Upper lobe of left lung (tissue), 6 donors: ENCODE results near the gene GRK2. TPM values are rescaled to one million over a fixed set of nuclear protein-coding genes. Genes with fewer than 3 reads are reported as not detected.

Experiments used
- ATAC-seq, 2 donors: fragments of 200-7000 bp; cut with Tn5 transposase; one replicate each; pipeline ENCODE4 v1.9.1; 2022; ENCODE audit warnings: mild to moderate bottlenecking in 2 of 2, moderate library complexity in 2 of 2; ENCODE audit not compliant: low FRiP score in 2 of 2
- DNase-seq, 2 donors: peaks; one replicate each; pipeline ENCODE4 v3.0.0-alpha.2; 2019 to 2020
- H3K27ac ChIP-seq, 4 donors: fragments of 200-600 bp; sonication (generic); one replicate each; pipeline ENCODE4 v1.5.1; 2016 to 2019
- H3K27me3 ChIP-seq, 4 donors: fragments of 200-600 bp; sonication (generic); one replicate each; pipeline ENCODE4 v1.5.1; 2017 to 2019
- H3K36me3 ChIP-seq, 4 donors: fragments of 200-600 bp; sonication (generic); one replicate each; pipeline ENCODE4 v1.5.1; 2016 to 2019
- H3K4me1 ChIP-seq, 4 donors: fragments of 200-600 bp; sonication (generic); one replicate each; pipeline ENCODE4 v1.5.1; 2018 to 2019
- H3K4me3 ChIP-seq, 4 donors: fragments of 200-600 bp; sonication (generic); one replicate each; pipeline ENCODE4 v1.5.1; 2017 to 2019; ENCODE audit warnings: mild to moderate bottlenecking in 2 of 4, moderate library complexity in 1 of 4
- H3K9me3 ChIP-seq, 4 donors: fragments of 200-600 bp; sonication (generic); one replicate each; pipeline ENCODE4 v1.5.1; 2018 to 2019
- EP300 ChIP-seq, 4 donors: sonication (generic); formaldehyde crosslinking; IDR thresholded peaks; one replicate each; pipeline ENCODE4 v1.5.1; 2017; ENCODE audit warnings: antibody characterized with exemption in 4 of 4, control low read depth in 2 of 4
- POLR2A ChIP-seq, 4 donors: fragments of 450-650 bp; IDR thresholded peaks; one replicate each; pipeline ENCODE4 v1.5.1; 2016 to 2017; ENCODE audit warnings: antibody characterized with exemption in 4 of 4, mild to moderate bottlenecking in 2 of 4
- POLR2AphosphoS5 ChIP-seq, 2 donors: sonication (generic); formaldehyde crosslinking; IDR thresholded peaks; one replicate each; pipeline ENCODE4 v1.5.1; 2017; ENCODE audit warnings: antibody characterized with exemption in 2 of 2
- WGBS, 2 donors: methylation state at CpG; one replicate each; pipeline ENCODE4 v1.1.5; 2017 to 2018; 5-methylcytosine and 5-hydroxymethylcytosine counted together
- total RNA-seq, 6 donors: library from RNA; depleted of rRNA in 4 of 6; stranded (reverse); fragments of >200 nt in 4 of 6; gene quantifications; one replicate each; pipeline versions ENCODE4 v1.1.0 to v1.2.1, GENCODE V29; 2016 to 2021
- TF ChIP-seq, protein P1 (sequence below), 6 experiments: fragments of 450-650 bp in 4 of 6; fragments of 200-600 bp in 2 of 6; sonication (generic) in 2 of 6; IDR thresholded peaks; one replicate each; pipeline ENCODE4 v1.5.1; 2016 to 2019; ENCODE audit warnings: antibody characterized with exemption in 6 of 6
- donor health status: DM: no; HTN: no; CAD: no; lungs with moderate emphysema.
- donor health status: DM: no; HTN: yes; CAD: no; lungs with severe emphysema.

The GRK2 gene
- total RNA-seq, 6 donors from 2014 or later, result 76.9 to 232 (median 117) TPM

DNA sequence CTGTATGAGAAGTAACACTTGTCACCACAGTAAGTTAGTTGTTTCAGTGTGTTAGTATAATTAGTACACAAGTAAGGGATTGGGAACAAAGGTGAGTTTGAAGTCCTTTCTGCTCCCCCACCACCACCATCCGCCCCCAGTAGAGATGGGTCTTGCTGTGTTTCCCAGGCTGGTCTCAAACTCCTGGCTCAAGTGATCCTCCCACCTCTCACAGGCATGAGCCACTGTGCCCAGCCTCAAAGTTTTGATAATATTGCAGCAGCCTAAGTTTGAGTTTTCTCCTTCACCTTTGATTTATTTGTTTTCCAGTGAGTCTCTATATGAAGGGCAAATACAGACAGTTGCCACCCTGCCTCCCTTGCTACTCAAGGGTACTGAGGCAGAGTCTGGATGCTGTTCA, 23.7 kb upstream of the GRK2 start:
- H3K36me3 ChIP-seq, result peaks cover 28 to 48% (median 29%) of the 10 kb centered on the region in 4 donors
- ATAC-seq (no peak), DNase-seq (no peak)
- WGBS, 2 donors, result 57 to 85% methylated on average over 1 of the region's 1 CpG
- peak overlapping the region in 2 of 4 donors; percentile 6 to 90 for H3K27ac ChIP-seq
- H3K4me1 ChIP-seq, result peaks cover 37 to 46% (median 42%) of the 10 kb centered on the region in 4 donors
- H3K4me3 ChIP-seq, result peak overlapping the region in 2 of 4 donors; percentile 64 to 76
- no peak for TF ChIP-seq POLR2AphosphoS5 (IDR thresholded peaks at IDR 0.05)
- no peak for TF ChIP-seq EP300 (IDR thresholded peaks at IDR 0.05)
- no peak for TF ChIP-seq POLR2A (IDR thresholded peaks at IDR 0.05)
- TF ChIP-seq, protein P1, sequence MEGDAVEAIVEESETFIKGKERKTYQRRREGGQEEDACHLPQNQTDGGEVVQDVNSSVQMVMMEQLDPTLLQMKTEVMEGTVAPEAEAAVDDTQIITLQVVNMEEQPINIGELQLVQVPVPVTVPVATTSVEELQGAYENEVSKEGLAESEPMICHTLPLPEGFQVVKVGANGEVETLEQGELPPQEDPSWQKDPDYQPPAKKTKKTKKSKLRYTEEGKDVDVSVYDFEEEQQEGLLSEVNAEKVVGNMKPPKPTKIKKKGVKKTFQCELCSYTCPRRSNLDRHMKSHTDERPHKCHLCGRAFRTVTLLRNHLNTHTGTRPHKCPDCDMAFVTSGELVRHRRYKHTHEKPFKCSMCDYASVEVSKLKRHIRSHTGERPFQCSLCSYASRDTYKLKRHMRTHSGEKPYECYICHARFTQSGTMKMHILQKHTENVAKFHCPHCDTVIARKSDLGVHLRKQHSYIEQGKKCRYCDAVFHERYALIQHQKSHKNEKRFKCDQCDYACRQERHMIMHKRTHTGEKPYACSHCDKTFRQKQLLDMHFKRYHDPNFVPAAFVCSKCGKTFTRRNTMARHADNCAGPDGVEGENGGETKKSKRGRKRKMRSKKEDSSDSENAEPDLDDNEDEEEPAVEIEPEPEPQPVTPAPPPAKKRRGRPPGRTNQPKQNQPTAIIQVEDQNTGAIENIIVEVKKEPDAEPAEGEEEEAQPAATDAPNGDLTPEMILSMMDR (IDR thresholded peaks at IDR 0.05), result no peak
- H3K27me3 ChIP-seq, result no peaks in the 10 kb centered on the region
- H3K9me3 ChIP-seq, result no peaks in the 10 kb centered on the region

DNA sequence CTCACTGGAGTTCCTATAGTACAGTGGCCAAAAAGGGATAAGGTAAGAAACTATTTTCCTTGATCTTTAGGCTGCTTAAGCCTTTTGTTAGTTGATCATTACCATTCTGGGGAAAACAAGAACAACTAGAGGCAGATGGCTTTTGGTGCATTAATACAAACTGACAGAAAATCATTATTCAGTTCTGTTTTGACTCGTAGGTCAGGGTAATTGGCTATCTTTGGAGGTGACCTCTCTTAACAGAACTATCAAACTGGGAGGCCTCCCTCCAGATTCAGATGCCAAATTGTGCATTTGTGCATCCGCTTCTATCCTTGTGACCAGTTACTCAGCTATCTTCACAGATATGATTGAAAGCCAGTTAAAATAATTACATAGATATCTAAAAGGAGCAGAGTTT, 23.2 kb upstream of the GRK2 start:
- no peaks in the 10 kb centered on the region for H3K9me3 ChIP-seq
- peak overlapping the region in 2 of 4 donors; percentile 6 to 90 for H3K27ac ChIP-seq
- DNase-seq, result no peak
- H3K27me3 ChIP-seq, result no peaks in the 10 kb centered on the region
- TF ChIP-seq, protein P1 (IDR thresholded peaks at IDR 0.05), result no peak
- TF ChIP-seq POLR2AphosphoS5 (IDR thresholded peaks at IDR 0.05), result no peak
- TF ChIP-seq EP300 (IDR thresholded peaks at IDR 0.05), result no peak
- TF ChIP-seq POLR2A (IDR thresholded peaks at IDR 0.05), result no peak
- H3K36me3 ChIP-seq, result peaks cover 33 to 53% (median 34%) of the 10 kb centered on the region in 4 donors
- WGBS, 2 donors, result 91 to 98% methylated on average over 2 of the region's 2 CpGs
- H3K4me3 ChIP-seq, result no peak overlapping the region
- ATAC-seq, result no peak
- H3K4me1 ChIP-seq, result peaks cover 37 to 51% (median 46%) of the 10 kb centered on the region in 4 donors

DNA sequence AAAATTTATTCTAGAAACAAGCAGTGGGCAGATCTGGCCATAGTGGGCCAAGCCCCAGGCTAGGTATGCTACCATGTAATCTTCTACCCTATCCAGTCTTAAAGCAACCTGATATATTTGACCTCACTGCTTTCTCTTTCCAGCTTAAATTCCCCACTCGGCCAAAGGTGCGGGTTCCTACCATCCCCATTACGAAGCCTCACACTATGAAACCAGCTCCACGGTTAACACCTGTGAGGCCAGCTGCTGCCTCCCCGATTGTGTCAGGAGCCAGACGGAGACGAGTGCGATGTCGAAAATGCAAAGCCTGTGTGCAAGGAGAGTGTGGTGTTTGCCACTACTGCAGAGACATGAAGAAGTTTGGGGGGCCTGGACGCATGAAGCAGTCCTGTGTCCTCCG, 21.2 kb upstream of the GRK2 start:
- Histone ChIP-seq H3K4me3 (no peak overlapping the region), H3K9me3 (no peaks in the 10 kb centered on the region), H3K4me1 (peaks cover 31 to 48% (median 38%) of the 10 kb centered on the region in 4 donors), H3K27me3 (no peaks in the 10 kb centered on the region), H3K27ac (peak overlapping the region in 1 of 4 donors; percentile 17), H3K36me3 (peaks cover 46 to 73% (median 54%) of the 10 kb centered on the region in 4 donors)
- 94 to 95% methylated on average over 11 of the region's 11 CpGs for WGBS, 2 donors
- no peak for ATAC-seq
- TF ChIP-seq EP300 (IDR thresholded peaks at IDR 0.05) (no peak), POLR2AphosphoS5 (IDR thresholded peaks at IDR 0.05) (no peak)
- DNase-seq, result no peak

DNA sequence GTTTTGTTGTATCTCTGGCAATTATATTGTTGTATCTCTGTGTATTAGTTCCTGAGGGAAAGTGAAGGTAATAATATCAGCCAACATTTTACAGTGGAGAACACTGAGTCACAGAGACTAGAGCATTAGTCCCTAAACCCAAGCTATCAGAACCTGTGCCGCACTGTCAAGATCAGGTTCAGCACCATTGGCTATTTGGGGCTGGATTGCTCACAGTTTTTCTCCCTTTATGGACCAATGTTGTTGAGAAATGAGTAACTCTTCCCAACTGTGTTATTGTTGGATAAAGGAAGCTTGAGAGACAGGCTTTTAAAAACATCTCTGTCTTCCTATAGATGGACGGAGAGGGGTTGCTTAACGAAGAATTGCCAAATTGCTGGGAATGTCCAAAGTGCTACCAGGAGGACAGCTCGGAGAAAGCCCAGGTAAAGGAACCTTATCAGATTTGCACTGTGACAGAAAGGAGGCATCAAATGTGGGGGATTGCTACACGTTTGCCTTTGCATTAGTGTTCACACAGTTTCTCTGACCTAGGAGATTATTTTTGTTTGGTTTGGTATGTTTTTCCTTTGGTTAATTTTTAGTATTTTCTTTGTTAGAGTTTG, 18.2 kb upstream of the GRK2 start:
- TF ChIP-seq, protein P1 (IDR thresholded peaks at IDR 0.05), result no peak
- TF ChIP-seq EP300 (IDR thresholded peaks at IDR 0.05) (no peak), POLR2AphosphoS5 (IDR thresholded peaks at IDR 0.05) (no peak), POLR2A (IDR thresholded peaks at IDR 0.05) (no peak)
- H3K27me3 ChIP-seq, result no peaks in the 10 kb centered on the region
- no peak overlapping the region for H3K4me3 ChIP-seq
- ATAC-seq (no peak), DNase-seq (no peak)
- peaks cover 63 to 99% (median 77%) of the 10 kb centered on the region in 4 donors for H3K36me3 ChIP-seq
- H3K4me1 ChIP-seq, result peaks cover 13 to 24% (median 18%) of the 10 kb centered on the region in 4 donors
- WGBS, 2 donors, result 85 to 87% methylated on average over 5 of the region's 5 CpGs
- peak overlapping the region; percentile 14 to 71 (median 40) for H3K27ac ChIP-seq
- H3K9me3 ChIP-seq, result no peaks in the 10 kb centered on the region

DNA sequence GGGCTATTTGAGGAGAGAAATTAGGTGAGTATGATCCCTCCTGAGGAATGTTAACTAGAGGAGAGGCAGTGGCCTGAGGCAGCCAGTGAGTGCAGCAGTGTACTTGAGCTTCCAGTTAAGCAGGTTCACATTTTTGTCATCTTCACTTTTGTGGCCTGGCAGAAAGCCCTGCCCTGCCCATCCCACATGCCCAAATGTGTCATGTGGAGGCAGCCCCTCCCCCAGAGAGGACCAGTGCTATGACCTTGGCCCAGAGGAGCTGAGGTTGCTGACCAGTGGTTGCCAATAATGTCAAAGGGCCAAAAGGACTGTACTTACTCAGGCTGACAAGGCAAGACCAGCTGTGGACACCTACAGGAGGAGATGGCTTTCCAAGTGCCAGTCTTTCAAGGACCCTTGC, 17.6 kb upstream of the GRK2 start:
- no peaks in the 10 kb centered on the region for H3K9me3 ChIP-seq
- no peaks in the 10 kb centered on the region for H3K27me3 ChIP-seq
- TF ChIP-seq, protein P1 (IDR thresholded peaks at IDR 0.05), result no peak
- TF ChIP-seq POLR2A (IDR thresholded peaks at IDR 0.05) (no peak), EP300 (IDR thresholded peaks at IDR 0.05) (peak in 1 of 4 donors; percentile 56), POLR2AphosphoS5 (IDR thresholded peaks at IDR 0.05) (peak in 1 of 2 donors; percentile 13)
- peaks cover 8 to 26% (median 19%) of the 10 kb centered on the region in 4 donors for H3K4me1 ChIP-seq
- peak in 1 of 2 donors; percentile 73 for DNase-seq
- H3K27ac ChIP-seq, result peak overlapping the region; percentile 14 to 71 (median 40)
- ATAC-seq, result peak in 1 of 2 donors; percentile 84
- no peak overlapping the region for H3K4me3 ChIP-seq
- H3K36me3 ChIP-seq, result peaks cover 64 to 99% (median 81%) of the 10 kb centered on the region in 4 donors
